ENCODE measurements around the gene THRSP.

- TF ChIP-seq CTCF (IDR thresholded peaks at IDR 0.05) (no peak), POLR2A (IDR thresholded peaks at IDR 0.05) (no peak)
Observed at GRCh38 chr11:78057462-78058055, 6.1 kb upstream of the THRSP start.
